NCI-H2227 treated with DMSO at 0.1 percent for 48 hours (cell line): ENCODE results near the gene SPPL2B.

Experiments used
- DNase-seq: peaks from one replicate; lab custom pipeline; 2025; lab: John Stamatoyannopoulos, UW

SPPL2B gene

GRCh38 chr19:2324220-2324948, 4.1 kb upstream of the SPPL2B start:
- no peak for DNase-seq

DNA sequence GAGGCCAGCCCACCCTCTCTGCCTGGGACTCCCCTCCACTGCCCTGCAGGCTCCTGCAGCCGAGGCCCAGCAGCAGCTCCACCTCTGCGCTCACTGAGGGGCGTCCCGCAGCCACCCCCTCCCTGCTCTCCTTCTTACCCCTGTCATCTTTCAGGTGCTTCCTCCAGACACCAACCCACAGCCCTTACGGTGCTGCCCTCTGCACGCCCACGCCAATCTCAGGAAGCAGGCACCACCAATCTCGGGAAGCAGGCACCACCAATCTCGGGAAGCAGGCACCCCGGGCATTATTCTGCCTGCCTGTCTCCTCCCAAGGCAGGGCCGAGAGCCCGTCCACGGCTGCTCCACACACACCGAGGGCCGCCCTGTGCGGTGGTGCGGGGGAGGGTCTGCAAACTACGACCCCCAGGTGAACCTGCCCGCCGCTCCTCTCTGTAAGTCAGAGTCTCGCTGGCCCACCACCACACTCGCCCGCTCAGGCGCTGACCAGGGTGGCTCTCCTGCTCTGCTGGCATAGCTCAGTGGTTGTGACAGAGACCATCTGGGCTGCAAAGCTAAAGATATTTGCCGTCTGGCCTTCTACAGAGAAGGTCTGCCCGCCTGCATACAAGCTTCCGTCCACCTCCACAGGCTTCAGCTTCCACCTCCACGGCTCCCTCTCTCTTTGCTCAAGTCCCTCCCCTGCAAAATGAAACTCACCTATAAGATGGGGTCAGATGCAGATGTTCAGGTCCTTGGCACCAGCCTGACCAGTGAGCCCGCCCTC, 3.0 kb upstream of the SPPL2B start:
- DNase-seq, result no peak

GRCh38 chr19:2326699-2327360, 1.7 kb upstream of the SPPL2B start:
- DNase-seq, result no peak

GRCh38 chr19:2327773-2328400, 597 bp upstream of the SPPL2B start:
- DNase-seq, result peak; percentile 17

GRCh38 chr19:2329149-2329478, 630 bp downstream of the SPPL2B start:
- no peak for DNase-seq

DNA sequence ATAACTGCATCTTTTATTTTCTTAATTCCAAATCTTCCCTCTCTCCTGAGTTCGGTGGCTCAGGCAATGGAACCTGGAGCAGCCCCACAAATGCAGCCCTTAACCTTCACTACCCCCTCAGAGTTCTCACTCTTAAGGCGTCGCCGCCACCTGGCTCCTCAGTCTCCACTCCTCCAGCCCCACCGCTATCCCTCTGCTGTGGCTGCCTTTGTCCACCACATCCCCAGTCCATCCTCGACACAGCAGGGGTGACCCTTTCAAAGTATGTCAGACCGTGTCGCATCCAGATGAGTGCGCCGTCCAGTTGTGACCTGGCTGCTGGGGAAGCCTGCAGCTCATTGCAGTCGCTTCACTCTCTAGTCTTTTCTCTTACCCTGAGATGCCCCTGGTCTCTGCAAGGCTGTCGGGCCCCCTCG, 1.0 kb downstream of the SPPL2B start:
- no peak for DNase-seq

DNA sequence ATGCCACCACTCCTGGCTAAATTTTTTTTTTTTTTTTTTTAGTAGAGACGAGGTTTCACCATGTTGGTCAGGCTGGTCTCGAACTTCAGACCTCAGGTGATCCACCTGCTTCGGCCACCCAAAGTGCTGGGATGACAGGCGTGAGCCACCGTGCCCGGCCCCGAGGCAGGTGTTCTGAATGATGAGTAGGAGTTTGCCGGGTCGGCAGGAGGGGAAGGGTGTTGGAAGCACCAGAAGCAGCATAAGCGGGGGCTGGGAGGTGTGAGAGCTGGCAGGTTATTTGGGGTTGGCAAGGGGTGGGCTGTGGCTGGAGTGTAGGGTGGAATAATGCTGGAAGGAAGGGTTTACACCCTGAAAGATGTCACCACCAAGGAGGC, 1.8 kb downstream of the SPPL2B start:
- DNase-seq, result no peak

- DNase-seq, result no peak
Measured at GRCh38 chr19:2330632-2331284, 2.3 kb downstream of the SPPL2B start.

GRCh38 chr19:2331601-2332246, 3.2 kb downstream of the SPPL2B start:
- DNase-seq, result no peak

GRCh38 chr19:2332341-2333026, 4.0 kb downstream of the SPPL2B start:
- no peak for DNase-seq

GRCh38 chr19:2333027-2333806, 4.7 kb downstream of the SPPL2B start:
- DNase-seq, result no peak

GRCh38 chr19:2333807-2334211, 5.3 kb downstream of the SPPL2B start:
- DNase-seq, result no peak

GRCh38 chr19:2334426-2334825, 5.9 kb downstream of the SPPL2B start:
- no peak for DNase-seq

DNA sequence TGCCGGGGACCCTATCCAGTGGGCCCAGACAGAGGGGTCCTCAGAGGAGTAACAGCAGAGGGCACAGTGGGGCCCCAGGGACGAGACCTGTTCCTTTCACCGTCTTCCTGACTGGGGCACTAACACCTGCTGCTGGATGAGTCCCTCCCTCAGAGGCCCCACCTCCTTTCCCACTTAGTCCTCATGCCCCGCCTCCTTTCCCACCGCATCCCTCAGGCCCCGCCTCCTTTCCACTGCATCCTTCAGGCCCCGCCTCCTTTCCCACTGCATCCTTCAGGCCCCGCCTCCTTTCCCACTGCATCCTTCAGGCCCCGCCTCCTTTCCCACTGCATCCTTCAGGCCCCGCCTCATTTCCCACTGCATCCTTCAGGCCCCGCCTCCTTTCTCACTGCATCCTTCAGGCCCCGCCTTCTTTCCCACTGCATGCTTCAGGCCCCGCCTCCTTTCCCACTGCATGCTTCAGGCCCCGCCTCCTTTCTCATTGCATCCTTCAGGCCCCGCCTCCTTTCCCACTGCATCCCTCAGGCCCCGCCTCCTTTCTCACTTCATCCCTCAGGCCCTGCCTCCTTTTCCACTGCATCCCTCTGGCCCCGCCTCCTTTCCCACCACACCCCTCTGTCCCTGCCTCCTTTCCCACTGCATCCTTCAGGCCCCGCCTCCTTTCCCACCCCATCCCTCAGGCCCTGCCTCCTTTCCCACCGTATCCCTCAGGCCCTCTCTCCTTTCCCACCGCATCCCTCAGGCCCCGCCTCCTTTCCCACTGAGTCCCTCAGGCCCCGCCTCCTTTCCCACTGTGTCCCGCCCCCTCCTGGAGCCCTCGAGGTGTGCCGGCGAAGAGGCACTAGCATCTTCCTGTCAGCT, 6.7 kb downstream of the SPPL2B start:
- DNase-seq, result no peak

GRCh38 chr19:2335848-2336247, 7.4 kb downstream of the SPPL2B start:
- DNase-seq, result no peak

DNA sequence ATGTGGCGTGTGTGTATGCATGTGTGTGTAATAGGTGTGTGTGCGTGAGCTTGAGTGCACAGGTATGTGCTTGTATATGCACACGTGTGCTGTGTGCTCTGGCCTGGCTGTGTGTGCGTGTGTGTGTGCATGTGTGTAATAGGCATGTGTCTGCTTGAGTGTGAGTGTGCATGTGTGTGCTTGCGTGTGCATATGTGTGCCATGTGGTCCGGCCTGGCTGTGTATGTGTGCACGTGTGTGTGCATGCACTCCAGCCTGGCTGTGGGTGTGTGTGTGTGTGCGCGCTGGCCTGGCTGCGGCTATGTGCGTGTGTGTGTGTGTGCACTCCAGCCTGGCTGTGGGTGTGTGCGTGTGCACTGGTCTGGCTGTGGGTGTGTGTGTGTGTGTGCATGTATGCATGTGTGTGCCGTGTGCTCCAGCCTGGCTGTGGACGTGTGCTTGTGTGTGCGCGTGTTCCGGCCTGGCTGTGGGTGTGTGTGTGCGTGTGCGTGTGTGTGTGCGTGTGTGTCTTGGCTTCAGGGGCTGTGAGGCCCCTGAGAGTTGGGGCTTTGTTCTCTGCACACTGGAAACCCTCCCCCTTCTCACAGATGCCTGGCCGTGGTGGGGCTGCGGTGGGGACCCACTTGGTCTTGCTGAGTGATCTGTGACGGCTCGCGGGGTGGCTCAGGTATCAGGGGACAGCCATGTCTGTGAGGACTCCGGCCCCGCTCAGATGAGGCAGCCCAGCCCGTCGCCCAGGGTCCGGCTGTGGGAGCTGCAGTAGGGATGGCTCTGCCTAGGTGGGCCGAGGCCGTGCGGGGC, 8.2 kb downstream of the SPPL2B start:
- DNase-seq, result no peak

- no peak for DNase-seq
Measured at GRCh38 chr19:2337329-2337707, 8.8 kb downstream of the SPPL2B start.

- no peak for DNase-seq
Measured at GRCh38 chr19:2338055-2338615, 9.7 kb downstream of the SPPL2B start.
